Measurements from ENCODE around the gene TNFRSF18. TPM values are rescaled to one million over a fixed set of nuclear protein-coding genes. Genes with fewer than 3 reads are reported as not detected.

Gene TNFRSF18
- total RNA-seq, 1 experiment from 2014 or later = 0.83 TPM

- Mint-ChIP-seq H3K4me3 (no peak overlapping the region), H3K36me3 (peaks cover 22% of the 10 kb centered on the region), H3K9me3 (peaks cover 28% of the 10 kb centered on the region), H3K27me3 (ENCODE audit: low read depth) (peaks cover 20% of the 10 kb centered on the region), H3K4me1 (no peaks in the 10 kb centered on the region), H3K27ac (no peak overlapping the region)
- DNase-seq (ENCODE audit: low spot score) (no peak), ATAC-seq (no peak)
- ChIA-PET CTCF (no interaction called here), POLR2A (no interaction called here)
- no peak for TF ChIP-seq ZNF416 (CRISPR knock-in tag; IDR thresholded peaks at IDR 0.05)
- peak; percentile 32; the same call in 1 of the 2 replicates for TF ChIP-seq GABPB1 (CRISPR knock-in tag; IDR thresholded peaks at IDR 0.05)
Measured at GRCh38 chr1:1153874-1154273, 52.5 kb downstream of the TNFRSF18 start.

Small RNAs within 50 kb of the gene (microRNA-seq; reads per million reads assigned to microRNA genes)
- gene MIR200A (ENCODE audit: borderline number of aligned reads) (8.0 reads per million, percentile 22 among the genes with 10 or more reads in this experiment), gene MIR200B (ENCODE audit: borderline number of aligned reads) (68.5 reads per million, percentile 57 among the genes with 10 or more reads in this experiment), gene MIR429 (ENCODE audit: borderline number of aligned reads) (26.5 reads per million, percentile 43 among the genes with 10 or more reads in this experiment)

Other genes with a start within 250 kb of the TNFRSF18 start
- gene NOC2L, start 247.3 kb downstream of the TNFRSF18 start, total RNA-seq (2021) = 149 to 182 TPM (median 150 TPM) in 3 replicates
- 46.2 to 66.9 TPM (median 47.2 TPM) in 3 replicates for gene KLHL17, start 246.0 kb downstream of the TNFRSF18 start, total RNA-seq (2021)
- 2.9 to 3.4 TPM (median 3.0 TPM) in 3 replicates for gene PLEKHN1, start 240.1 kb downstream of the TNFRSF18 start, total RNA-seq (2021)
- gene PERM1, start 224.5 kb downstream of the TNFRSF18 start, total RNA-seq (2021) = not detected in 3 replicates
- gene HES4, start 206.5 kb downstream of the TNFRSF18 start, total RNA-seq (2021) = 4.5 to 10.7 TPM (median 8.3 TPM) in 3 replicates
- 29.5 to 38.3 TPM (median 36.1 TPM) in 3 replicates for gene ISG15, start 193.1 kb downstream of the TNFRSF18 start, total RNA-seq (2021)
- 184 to 198 TPM (median 186 TPM) in 3 replicates for gene AGRN, start 186.5 kb downstream of the TNFRSF18 start, total RNA-seq (2021)
- not detected in 3 replicates for gene RNF223, start 132.3 kb downstream of the TNFRSF18 start, total RNA-seq (2021)
- 13.9 to 17.8 TPM (median 14.0 TPM) in 3 replicates for gene C1orf159, start 90.5 kb downstream of the TNFRSF18 start, total RNA-seq (2021)
- 0.78 to 1.1 TPM (median 1.1 TPM) in 3 replicates for gene TTLL10, start 32.7 kb downstream of the TNFRSF18 start, total RNA-seq (2021)
- 0.18 to 0.33 TPM in 2 of 3 replicates, not detected in the other for gene TNFRSF4, start 7.6 kb upstream of the TNFRSF18 start, total RNA-seq (2021)
- gene SDF4, start 25.4 kb upstream of the TNFRSF18 start, total RNA-seq (2021) = 92.3 to 105 TPM (median 101 TPM) in 3 replicates
- gene B3GALT6, start 25.6 kb upstream of the TNFRSF18 start, total RNA-seq (2021) = 18.8 to 21.4 TPM (median 20.0 TPM) in 3 replicates
- gene C1QTNF12, start 40.1 kb upstream of the TNFRSF18 start, total RNA-seq (2021) = 8.5 to 10.3 TPM (median 8.5 TPM) in 3 replicates
- gene UBE2J2, start 67.3 kb upstream of the TNFRSF18 start, total RNA-seq (2021) = 62.6 to 72.2 TPM (median 65.6 TPM) in 3 replicates
- gene SCNN1D, start 73.8 kb upstream of the TNFRSF18 start, total RNA-seq (2021) = 4.7 to 8.5 TPM (median 6.4 TPM) in 3 replicates
- gene ACAP3, start 101.3 kb upstream of the TNFRSF18 start, total RNA-seq (2021) = 25.1 to 42.2 TPM (median 30.7 TPM) in 3 replicates
- gene PUSL1, start 102.0 kb upstream of the TNFRSF18 start, total RNA-seq (2021) = 42.5 to 51.5 TPM (median 43.6 TPM) in 3 replicates
- 144 to 170 TPM (median 160 TPM) in 3 replicates for gene INTS11, start 118.1 kb upstream of the TNFRSF18 start, total RNA-seq (2021)
- 10.3 to 14.4 TPM (median 12.3 TPM) in 3 replicates for gene CPTP, start 118.2 kb upstream of the TNFRSF18 start, total RNA-seq (2021)
- 0.18 to 0.22 TPM (median 0.21 TPM) in 3 replicates for gene TAS1R3, start 124.7 kb upstream of the TNFRSF18 start, total RNA-seq (2021)
- gene DVL1, start 142.8 kb upstream of the TNFRSF18 start, total RNA-seq (2021) = 74.1 to 91.4 TPM (median 77.3 TPM) in 3 replicates
- 6.7 to 11.2 TPM (median 10.7 TPM) in 3 replicates for gene MXRA8, start 152.0 kb upstream of the TNFRSF18 start, total RNA-seq (2021)
- 238 to 268 TPM (median 250 TPM) in 3 replicates for gene AURKAIP1, start 168.6 kb upstream of the TNFRSF18 start, total RNA-seq (2021)
- gene CCNL2, start 192.7 kb upstream of the TNFRSF18 start, total RNA-seq (2021) = 117 to 142 TPM (median 117 TPM) in 3 replicates
- 126 to 156 TPM (median 134 TPM) in 3 replicates for gene MRPL20, start 200.7 kb upstream of the TNFRSF18 start, total RNA-seq (2021)
- gene ANKRD65, start 214.7 kb upstream of the TNFRSF18 start, total RNA-seq (2021) = 1.6 to 2.8 TPM (median 1.9 TPM) in 3 replicates
- 28.3 to 35.5 TPM (median 28.3 TPM) in 3 replicates for gene VWA1, start 229.1 kb upstream of the TNFRSF18 start, total RNA-seq (2021)
- 0.60 to 0.94 TPM (median 0.61 TPM) in 3 replicates for gene ATAD3C, start 243.1 kb upstream of the TNFRSF18 start, total RNA-seq (2021)